ENCODE data around the gene FBXO2. TPM values are rescaled to one million over a fixed set of nuclear protein-coding genes. Genes with fewer than 3 reads are reported as not detected.

Gene FBXO2
- total and polyA plus RNA-seq, 9 of the 15 experiments (the other 6 are each of a cell fraction or from before 2014, with no cell fraction given): 0.04 to 1.9 (median 0.27) TPM

DNA sequence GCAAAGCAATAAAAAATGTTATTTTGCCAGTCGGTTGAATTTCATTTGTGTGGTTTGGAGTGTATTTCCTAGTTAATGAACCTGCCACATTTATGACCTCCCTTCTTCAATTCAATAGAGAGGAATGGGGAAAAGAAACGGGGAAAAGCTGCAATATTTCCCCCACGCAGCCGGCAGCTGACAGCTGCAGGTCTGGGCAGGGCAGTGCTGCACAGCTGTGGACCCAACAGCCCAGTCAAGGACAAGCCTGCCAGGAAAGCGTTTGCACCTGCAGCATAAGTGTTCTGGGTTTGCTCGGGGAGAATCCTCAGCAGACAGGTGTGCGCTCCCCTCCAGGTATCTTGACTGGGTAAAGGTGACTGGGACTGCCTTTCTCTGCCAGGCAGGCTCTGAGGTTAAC is 53.4 kb downstream of the FBXO2 start:
- ChIA-PET POLR2A (interaction anchor here (0.9 to 1.0 kb wide), 2 partner anchors 15 to 308 kb away, joined by 3 to 5 read pairs; no protein-coding TSS in a partner anchor), CTCF (ENCODE audit: low intra/inter-chr PET ratio) (no interaction called here)
- Histone ChIP-seq H4K20me1 (replicated peaks; ENCODE audit: control insufficient read depth, insufficient read depth, low read length) (peaks cover 14% of the 10 kb centered on the region; the same call in 1 of the 2 replicates), H3K4me1 (replicated peaks in 1 of 2; ENCODE audit: control insufficient read depth in 2 of 2, insufficient read depth in 2 of 2, low read length in 2 of 2) (no peaks in the 10 kb centered on the region), H3K27me3 (ENCODE audit: control insufficient read depth in 2 of 2, insufficient read depth in 2 of 2, low read length in 2 of 2) (peaks cover 27 to 71% of the 10 kb centered on the region in 2 experiments; a peak in 4 of 5 replicates), H3K79me2 (ENCODE audit: control insufficient read depth, insufficient read depth, low read length) (no peaks in the 10 kb centered on the region), H3K9me3 (replicated peaks; ENCODE audit: control insufficient read depth, insufficient read depth, low read depth, low read length) (no peaks in the 10 kb centered on the region), H3K4me2 (ENCODE audit: insufficient read depth, low read length) (no peak overlapping the region), H3K9ac (ENCODE audit: insufficient read depth in 1 of 2, low read depth in 2 of 2, low read length in 2 of 2) (no peak overlapping the region), H3K4me3 (no peak overlapping the region), H3K9me1 (ENCODE audit: control insufficient read depth, insufficient read depth, low read length) (no peaks in the 10 kb centered on the region), H3K36me3 (ENCODE audit: control insufficient read depth, insufficient read depth, low read length) (no peaks in the 10 kb centered on the region), H2AFZ (ENCODE audit: low read depth, low read length) (no peak overlapping the region), H3K27ac (ENCODE audit: extremely low read depth, low read depth, low read length) (no peak overlapping the region)
- TF ChIP-seq ZNF3 (CRISPR knock-in tag; IDR thresholded peaks at IDR 0.05) (no peak), NFIX (CRISPR knock-in tag; IDR thresholded peaks at IDR 0.05; ENCODE audit: low read depth) (no peak), ZNF24 (IDR thresholded peaks at IDR 0.05) (no peak), ZNF583 (CRISPR knock-in tag; IDR thresholded peaks at IDR 0.05) (no peak)
- DNase-seq (ENCODE audit: extremely low read depth in 1 of 4, low spot score in 3 of 4) (no peak), ATAC-seq (no peak), FAIRE-seq (no peak)
- BruUV-seq (replicated peaks): no TSS peak
- WGBS (ENCODE audit: insufficient coverage, low coverage, missing lambda C conversion rate): under 1% methylated on average over 7 of the region's 7 CpGs
- intact Hi-C loops (cut with micrococcal nuclease) (no loop called here), in situ Hi-C loops (cut with MboI) (no loop called here)

GRCh38 chr1:11599891-11600576 is 54.2 kb downstream of the FBXO2 start:
- ATAC-seq: no peak
- H3K9ac ChIP-seq (ENCODE audit: insufficient read depth in 1 of 2, low read depth in 2 of 2, low read length in 2 of 2): no peak overlapping the region
- ChIA-PET POLR2A (interaction anchor here (0.7 to 1.0 kb wide), 3 partner anchors 16 to 309 kb away, joined by 3 to 5 read pairs (median 3); no protein-coding TSS in a partner anchor), CTCF (ENCODE audit: low intra/inter-chr PET ratio) (no interaction called here)
- 3% methylated on average over 6 of the region's 6 CpGs for WGBS (ENCODE audit: insufficient coverage, low coverage, missing lambda C conversion rate)
- intact Hi-C loops (cut with micrococcal nuclease) (no loop called here), in situ Hi-C loops (cut with MboI) (no loop called here)
- no peaks in the 10 kb centered on the region for H3K9me3 ChIP-seq (replicated peaks; ENCODE audit: control insufficient read depth, insufficient read depth, low read depth, low read length)
- no peak overlapping the region for H3K4me2 ChIP-seq (ENCODE audit: insufficient read depth, low read length)
- H3K79me2 ChIP-seq (ENCODE audit: control insufficient read depth, insufficient read depth, low read length): no peaks in the 10 kb centered on the region
- DNase-seq (ENCODE audit: extremely low read depth in 1 of 4, low spot score in 3 of 4): no peak
- H3K36me3 ChIP-seq (ENCODE audit: control insufficient read depth, insufficient read depth, low read length): no peaks in the 10 kb centered on the region
- TF ChIP-seq BRD9 (IDR thresholded peaks at IDR 0.05; ENCODE audit: low read depth, partially characterized antibody) (no peak), ZSCAN29 (IDR thresholded peaks at IDR 0.05) (no peak), CHD1 (IDR thresholded peaks at IDR 0.05; ENCODE audit: low read length) (no peak), MTA3 (IDR thresholded peaks at IDR 0.05; ENCODE audit: borderline replicate concordance) (no peak)
- no TSS peak for BruUV-seq (replicated peaks)
- H3K9me1 ChIP-seq (ENCODE audit: control insufficient read depth, insufficient read depth, low read length): no peaks in the 10 kb centered on the region
- H3K4me3 ChIP-seq: no peak overlapping the region
- no peak for FAIRE-seq
- H3K4me1 ChIP-seq (replicated peaks in 1 of 2; ENCODE audit: control insufficient read depth in 2 of 2, insufficient read depth in 2 of 2, low read length in 2 of 2): no peaks in the 10 kb centered on the region
- H4K20me1 ChIP-seq (replicated peaks; ENCODE audit: control insufficient read depth, insufficient read depth, low read length): peaks cover 14% of the 10 kb centered on the region; the same call in 1 of the 2 replicates
- no peak overlapping the region for H3K27ac ChIP-seq (ENCODE audit: extremely low read depth, low read depth, low read length)
- no peak overlapping the region for H2AFZ ChIP-seq (ENCODE audit: low read depth, low read length)
- peaks cover 26 to 68% of the 10 kb centered on the region in 2 experiments; a peak in 4 of 5 replicates for H3K27me3 ChIP-seq (ENCODE audit: control insufficient read depth in 2 of 2, insufficient read depth in 2 of 2, low read length in 2 of 2)

All from K562 (cell line).